Stimulated activated CD4-positive, alpha-beta T cell treated with anti-CD3 and anti-CD28 coated beads, Interleukin-1b, Interleukin-23, amount 100 ng/mL, for 24 hours (primary cell): Measurements from ENCODE around the gene MS4A5.

Experiments
- DNase-seq, 4 experiments: peaks; one replicate each; pipeline ENCODE4 v3.0.0-alpha.2; 2020; ENCODE audit warnings: low read depth in 4 of 4, low spot score in 1 of 4

MS4A5 gene

DNA sequence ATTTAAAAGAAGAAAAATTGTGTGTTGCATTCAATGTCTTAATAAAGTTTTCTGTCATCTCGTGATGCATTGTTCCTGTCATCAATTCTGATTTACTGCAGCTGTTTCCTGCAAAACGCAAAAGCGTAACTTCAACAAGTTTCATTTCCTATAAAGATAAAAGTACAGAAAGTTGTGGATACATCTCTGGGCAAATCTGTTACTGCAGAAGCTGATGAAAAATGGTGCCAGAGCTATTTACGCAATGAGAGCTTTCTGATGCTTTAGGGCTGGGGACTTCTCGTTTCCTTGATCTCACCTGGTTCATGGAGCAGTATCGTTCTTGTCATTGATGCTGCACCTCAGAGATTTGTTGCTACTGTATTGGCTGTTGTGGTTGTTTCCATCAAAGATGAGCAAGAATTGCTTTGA lies 47.7 kb downstream of the MS4A5 start:
- no peak for DNase-seq

DNA sequence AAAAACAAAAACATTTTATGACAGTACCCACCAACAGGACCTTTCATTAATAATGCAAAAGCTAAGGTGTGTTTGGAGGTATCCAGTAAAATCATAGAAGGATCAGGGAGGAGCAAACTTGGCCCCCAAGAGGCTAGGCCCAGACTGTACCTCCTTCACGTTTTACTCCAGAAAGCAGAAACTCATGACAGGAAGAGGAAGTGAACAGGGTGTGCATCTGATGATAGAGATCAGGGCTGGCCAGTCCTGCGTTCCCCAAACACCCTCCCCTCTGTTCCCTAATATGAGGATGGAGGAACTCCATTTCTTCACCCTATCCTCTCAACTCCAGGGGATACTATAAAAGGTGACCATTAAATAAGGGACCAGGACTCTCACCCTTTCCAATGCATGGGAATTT lies 53.0 kb downstream of the MS4A5 start:
- DNase-seq: no peak

DNA sequence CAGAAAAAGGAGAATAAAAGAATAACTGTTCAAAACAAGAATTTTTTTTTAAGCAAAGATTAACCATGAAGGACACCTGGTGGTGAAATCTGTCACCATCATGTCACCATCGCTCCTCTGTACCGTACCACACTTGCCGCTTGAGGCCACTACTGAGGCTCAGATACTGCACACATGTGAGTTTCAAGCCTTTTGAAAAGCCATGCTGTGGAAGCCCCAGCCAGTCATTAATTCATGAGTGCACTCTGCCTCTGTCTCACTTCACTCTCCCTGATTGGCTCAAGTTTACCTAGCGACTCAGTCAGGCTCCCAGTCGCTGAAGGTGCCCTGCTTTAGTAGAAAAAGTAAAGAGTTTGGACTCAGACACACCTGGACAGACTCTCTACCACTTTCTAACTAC lies 56.6 kb downstream of the MS4A5 start:
- DNase-seq: no peak

DNA sequence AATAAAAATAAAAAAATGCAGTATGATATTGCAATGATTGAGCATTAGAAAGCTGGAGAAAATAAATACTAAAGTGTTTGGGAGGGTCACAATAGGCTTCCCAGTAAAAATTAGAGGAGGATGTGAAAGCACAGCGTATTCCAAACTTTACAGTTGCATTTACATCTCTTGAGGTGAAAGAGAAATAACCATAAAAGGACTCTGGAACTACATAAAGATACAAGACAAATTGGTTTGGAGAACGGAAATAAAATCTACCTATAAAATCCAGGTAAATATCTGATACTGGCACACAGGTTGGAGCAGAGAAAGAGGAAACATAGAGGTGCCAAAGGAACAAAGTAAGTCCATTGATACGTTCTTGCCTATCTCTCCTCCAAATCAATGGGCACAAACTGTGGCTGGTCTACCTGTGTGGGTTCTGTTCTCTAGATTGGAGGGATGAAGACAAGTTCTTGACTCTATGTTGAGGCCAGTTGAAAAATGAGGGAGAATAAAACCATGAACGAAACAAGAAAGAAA lies 63.2 kb downstream of the MS4A5 start, which contains the start of gene MS4A12:
MS4A12 (plus strand) TSS at position 291 of the 522 bp plus-strand sequence. CDS start 4,541 bp downstream, outside the sequence.
- DNase-seq: no peak

DNA sequence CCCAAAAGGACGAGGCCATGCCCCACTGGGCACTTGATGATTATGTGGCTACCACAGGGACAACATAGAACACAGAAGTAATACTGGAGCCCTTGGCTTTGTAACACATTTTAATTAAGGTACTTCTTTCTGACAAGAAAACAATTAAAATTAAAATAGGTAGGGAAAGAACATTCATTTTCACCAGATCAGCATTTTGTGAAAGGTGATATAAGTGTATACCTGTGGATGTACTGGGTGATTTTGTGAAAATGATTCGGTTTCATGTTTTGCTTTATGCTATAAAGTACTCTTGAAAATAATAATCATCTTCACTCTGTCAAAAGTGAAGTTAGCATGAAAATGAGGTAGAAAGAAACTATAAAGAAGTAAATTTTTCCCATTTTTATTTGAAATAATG lies 64.1 kb downstream of the MS4A5 start:
- no peak for DNase-seq
